Aorta (tissue), 5 donors: ENCODE measurements around the gene RGMB. TPM values are rescaled to one million over a fixed set of nuclear protein-coding genes. Genes with fewer than 3 reads are reported as not detected.

Experiments
- ATAC-seq: fragments of 200-7000 bp; cut with Tn5 transposase; one replicate; pipeline ENCODE4 v1.9.1; 2022; ENCODE audit warnings: moderate library complexity; ENCODE audit not compliant: low FRiP score
- DNase-seq, 2 donors: peaks; one replicate each; pipeline ENCODE4 v3.0.0-alpha.2; 2020
- H3K27ac ChIP-seq, 2 donors: one replicate each; pipeline ENCODE4 v1.5.1; 2013; ENCODE audit warnings: low read length in 2 of 2, mild to moderate bottlenecking in 2 of 2, moderate library complexity in 2 of 2, control low read depth in 1 of 2, inconsistent platforms in 1 of 2, low read depth in 1 of 2
- H3K27me3 ChIP-seq, 2 donors: one replicate each; pipeline ENCODE4 v1.6.1; 2013; ENCODE audit warnings: control low read depth in 1 of 2, low read length in 1 of 2, mild to moderate bottlenecking in 1 of 2, moderate library complexity in 1 of 2; ENCODE audit not compliant: insufficient read depth in 2 of 2, control insufficient read depth in 1 of 2
- H3K36me3 ChIP-seq, 2 donors: one replicate each; pipeline ENCODE4 v1.6.1; 2013; ENCODE audit warnings: control low read depth in 1 of 2, low read length in 1 of 2, mild to moderate bottlenecking in 1 of 2; ENCODE audit not compliant: insufficient read depth in 2 of 2, control insufficient read depth in 1 of 2
- H3K4me1 ChIP-seq, 2 donors: one replicate each; pipeline ENCODE4 v1.6.1; 2013; ENCODE audit warnings: low read length in 2 of 2, control low read depth in 1 of 2, mild to moderate bottlenecking in 1 of 2, moderate library complexity in 1 of 2; ENCODE audit not compliant: insufficient read depth in 2 of 2, control insufficient read depth in 1 of 2
- H3K4me3 ChIP-seq, 2 donors: one replicate each; pipeline ENCODE4 v1.5.1; 2013; ENCODE audit warnings: low read length in 2 of 2, control low read depth in 1 of 2, mild to moderate bottlenecking in 1 of 2
- H3K9me3 ChIP-seq: one replicate; pipeline ENCODE4 v1.6.1; 2013; ENCODE audit warnings: mild to moderate bottlenecking, low read length; ENCODE audit not compliant: control insufficient read depth
- WGBS, 2 donors: extraction: QIAGEN DNeasy Blood & Tissue Kit; methylation state at CpG; one replicate each; pipeline ENCODE4 v1.1.7; 2013; 5-methylcytosine and 5-hydroxymethylcytosine counted together
- intact Hi-C, 2 donors: fragments of 100-400 bp; cut with DNase I; formaldehyde crosslinking; loops; one replicate each; pipeline versions ENCODE4 v1.14.2 to v1.15.0; 2022
- polyA plus RNA-seq, 2 donors: library from polyadenylated mRNA; stranded (reverse); fragments of 200-250 nt; gene quantifications; one replicate each; pipeline ENCODE4 v1.2.3, GENCODE V29; 2013
- total RNA-seq, 2 donors: library from RNA; stranded (reverse); fragmentation: NEBNext Ultra II Directional; extraction: Animal tissue kit (Norgen Biotek cat#: 25700); gene quantifications; one replicate each; pipeline ENCODE4 v1.2.1, GENCODE V29; 2021
- donor health status: healthy with polysubstance abuse.
- donor health status: Bipolar disorder and iron deficiency.
- donor health status: DM: no; HTN: no; CAD: no.
- donor health status: DM: no; HTN: no; CAD: no.
- donor health status: DM: yes; HTN: yes; CAD: no.

The RGMB gene
- total and polyA plus RNA-seq, 4 donors = 1.5 to 13.9 (median 8.2) TPM

GRCh38 chr5:98844865-98845264 is 71.4 kb downstream of the RGMB start:
- no peak overlapping the region for H3K4me3 ChIP-seq
- DNase-seq (no peak), ATAC-seq (no peak)
- no peaks in the 10 kb centered on the region for H3K27me3 ChIP-seq
- peaks cover 3% of the 10 kb centered on the region for H3K9me3 ChIP-seq
- no peaks in the 10 kb centered on the region for H3K36me3 ChIP-seq
- WGBS, 2 donors = 88 to 98% methylated on average over 6 of the region's 6 CpGs
- no peak overlapping the region for H3K27ac ChIP-seq
- H3K4me1 ChIP-seq = no peaks in the 10 kb centered on the region
- intact Hi-C loops = no loop called here

DNA sequence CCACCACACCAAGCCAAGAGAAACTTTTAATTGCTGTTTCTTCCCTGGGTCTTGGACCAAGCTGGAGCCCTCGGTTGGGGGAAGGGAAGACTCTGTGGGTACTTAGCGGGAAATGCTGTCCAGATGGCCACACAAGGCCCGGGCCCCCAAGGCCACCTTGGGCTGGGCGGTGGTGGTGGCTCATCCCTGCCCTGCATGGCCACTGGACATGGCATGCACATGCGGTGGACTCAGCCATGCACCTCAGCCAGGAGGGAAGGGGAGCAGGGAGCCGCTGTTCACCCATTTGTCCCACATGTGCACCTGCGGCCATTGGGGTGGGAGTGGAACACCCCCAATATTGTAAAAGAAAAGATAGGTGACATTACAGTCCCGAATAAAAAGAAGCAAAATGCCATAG is 72.4 kb downstream of the RGMB start:
- H3K27ac ChIP-seq = no peak overlapping the region
- no peak overlapping the region for H3K4me3 ChIP-seq
- peaks cover 3% of the 10 kb centered on the region for H3K9me3 ChIP-seq
- WGBS, 2 donors = 96 to 98% methylated on average over 8 of the region's 8 CpGs
- H3K27me3 ChIP-seq = no peaks in the 10 kb centered on the region
- no peaks in the 10 kb centered on the region for H3K36me3 ChIP-seq
- intact Hi-C loops = no loop called here
- DNase-seq (no peak), ATAC-seq (no peak)
- H3K4me1 ChIP-seq = no peaks in the 10 kb centered on the region

Other genes with a start within 250 kb of the RGMB start
- 10 to 100 TPM; 44.1 to 51.8 TPM for gene CHD1, start 155.3 kb downstream of the RGMB start, total RNA-seq
- 10 to 100 TPM in 1 of 2 donors, 1 to 10 TPM in 1; 5.9 to 12.5 TPM for gene CHD1, start 155.3 kb downstream of the RGMB start, polyA plus RNA-seq